CMK (cell line): Measurements from ENCODE around the gene IL17F.

Source experiments
- DNase-seq: peaks from one replicate; pipeline ENCODE4 v3.0.0-alpha.2; 2010; ENCODE audit warnings: low read depth

Gene IL17F

GRCh38 chr6:52189974-52190373 lies 54.3 kb downstream of the IL17F start:
- DNase-seq, result no peak

GRCh38 chr6:52187098-52187497 lies 57.2 kb downstream of the IL17F start:
- DNase-seq, result no peak
